HK-2 (cell line): ENCODE measurements around the gene ZBTB11.
"Not testable (repeated sequence)": the region's sequence is repeated elsewhere in the genome, so short reads cannot be mapped to it uniquely, and the experiment has no call there.

Experiments
- DNase-seq: peaks from one replicate; pipeline ENCODE4 v3.0.0-alpha.2; 2018; ENCODE audit not compliant: unreplicated experiment

Gene ZBTB11, protein sequence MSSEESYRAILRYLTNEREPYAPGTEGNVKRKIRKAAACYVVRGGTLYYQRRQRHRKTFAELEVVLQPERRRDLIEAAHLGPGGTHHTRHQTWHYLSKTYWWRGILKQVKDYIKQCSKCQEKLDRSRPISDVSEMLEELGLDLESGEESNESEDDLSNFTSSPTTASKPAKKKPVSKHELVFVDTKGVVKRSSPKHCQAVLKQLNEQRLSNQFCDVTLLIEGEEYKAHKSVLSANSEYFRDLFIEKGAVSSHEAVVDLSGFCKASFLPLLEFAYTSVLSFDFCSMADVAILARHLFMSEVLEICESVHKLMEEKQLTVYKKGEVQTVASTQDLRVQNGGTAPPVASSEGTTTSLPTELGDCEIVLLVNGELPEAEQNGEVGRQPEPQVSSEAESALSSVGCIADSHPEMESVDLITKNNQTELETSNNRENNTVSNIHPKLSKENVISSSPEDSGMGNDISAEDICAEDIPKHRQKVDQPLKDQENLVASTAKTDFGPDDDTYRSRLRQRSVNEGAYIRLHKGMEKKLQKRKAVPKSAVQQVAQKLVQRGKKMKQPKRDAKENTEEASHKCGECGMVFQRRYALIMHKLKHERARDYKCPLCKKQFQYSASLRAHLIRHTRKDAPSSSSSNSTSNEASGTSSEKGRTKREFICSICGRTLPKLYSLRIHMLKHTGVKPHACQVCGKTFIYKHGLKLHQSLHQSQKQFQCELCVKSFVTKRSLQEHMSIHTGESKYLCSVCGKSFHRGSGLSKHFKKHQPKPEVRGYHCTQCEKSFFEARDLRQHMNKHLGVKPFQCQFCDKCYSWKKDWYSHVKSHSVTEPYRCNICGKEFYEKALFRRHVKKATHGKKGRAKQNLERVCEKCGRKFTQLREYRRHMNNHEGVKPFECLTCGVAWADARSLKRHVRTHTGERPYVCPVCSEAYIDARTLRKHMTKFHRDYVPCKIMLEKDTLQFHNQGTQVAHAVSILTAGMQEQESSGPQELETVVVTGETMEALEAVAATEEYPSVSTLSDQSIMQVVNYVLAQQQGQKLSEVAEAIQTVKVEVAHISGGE

DNA sequence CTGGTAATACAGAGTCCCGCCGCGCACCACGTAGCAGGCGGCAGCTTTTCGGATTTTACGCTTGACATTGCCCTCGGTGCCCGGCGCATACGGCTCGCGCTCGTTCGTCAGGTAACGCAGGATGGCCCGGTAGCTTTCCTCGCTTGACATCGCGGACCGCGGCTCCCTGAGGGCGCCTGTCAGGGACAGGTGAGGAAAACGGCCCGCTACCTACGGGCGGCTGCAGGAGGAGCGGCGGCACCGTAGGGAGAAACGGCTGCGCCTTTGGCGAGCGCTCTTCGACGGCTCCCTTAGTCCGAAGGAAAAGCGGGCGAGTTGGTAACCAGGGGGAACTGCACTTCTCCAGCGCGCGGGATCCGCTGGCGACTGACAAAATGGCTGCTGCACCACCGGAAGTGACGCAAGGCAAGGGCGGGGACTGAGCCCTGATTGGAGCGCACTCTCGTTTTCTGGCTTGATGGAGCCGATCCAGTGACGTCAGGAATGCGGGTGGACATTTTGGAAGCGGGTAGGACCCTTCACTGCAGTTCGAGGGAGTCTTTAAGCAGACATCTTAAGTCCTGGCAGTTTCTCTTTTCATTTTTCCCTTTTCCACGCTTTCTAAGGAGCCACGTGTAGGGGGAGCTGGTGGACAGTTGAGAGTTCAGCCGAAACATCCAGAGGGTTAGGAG, at the start of gene ZBTB11:
TSS of gene ZBTB11 (minus strand) at position 368 of the 671 bp plus-strand sequence. CDS start at position 150, 218 bp downstream.
- DNase-seq, result peak; percentile 99

DNA sequence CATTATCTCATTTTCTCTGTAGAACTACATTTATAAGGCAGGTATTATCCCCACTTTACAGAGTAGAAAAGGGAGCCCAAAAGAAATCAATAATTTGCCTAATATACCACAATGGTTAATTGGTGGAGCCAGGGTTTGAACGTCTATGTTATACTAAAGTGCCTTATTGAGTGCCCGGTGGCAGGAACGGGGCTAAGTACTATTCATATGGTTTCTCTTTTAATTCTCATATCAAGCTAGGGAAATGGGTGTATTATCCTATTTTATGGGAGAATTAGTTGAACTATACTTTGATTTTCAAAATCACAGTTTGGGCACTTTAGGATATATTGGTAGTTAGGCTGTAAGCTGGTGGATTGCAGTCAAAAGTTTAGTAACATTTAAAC, 49.0 kb upstream of the ZBTB11 start:
- no peak for DNase-seq

DNA sequence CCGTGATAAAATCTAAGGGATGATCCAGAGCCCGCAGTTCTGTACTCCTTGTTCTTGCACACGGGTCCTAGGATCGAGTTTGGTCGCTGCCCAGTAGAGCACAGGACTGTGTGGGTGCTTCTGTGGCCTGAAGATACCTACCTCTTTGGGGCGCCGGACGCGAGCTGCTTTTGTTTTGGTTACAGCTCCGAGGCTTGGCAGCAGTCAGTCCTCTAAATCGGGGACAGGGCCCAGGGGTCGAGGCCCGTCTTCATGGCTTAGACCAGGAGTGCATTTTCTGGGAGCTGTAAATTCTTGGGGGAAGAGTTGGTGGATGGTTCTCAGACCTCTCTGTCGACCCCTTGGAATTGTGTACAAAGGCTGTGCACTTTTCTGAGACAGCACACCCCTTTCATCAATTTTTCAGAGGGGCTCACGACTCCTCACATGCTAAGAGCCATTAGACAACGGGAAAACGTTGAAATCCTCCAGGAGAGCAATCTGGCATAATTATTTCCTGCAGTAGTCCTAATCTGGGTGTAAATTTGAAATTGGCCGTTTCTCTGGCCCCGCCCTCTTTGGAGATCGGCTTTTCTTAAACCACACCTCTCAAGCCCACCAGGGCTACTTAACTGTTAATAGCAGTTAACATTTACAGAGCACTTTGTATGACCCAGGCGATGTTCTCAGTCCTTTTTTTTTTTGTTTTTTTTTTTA, 48.4 kb upstream of the ZBTB11 start:
- peak; percentile 25 for DNase-seq

DNA sequence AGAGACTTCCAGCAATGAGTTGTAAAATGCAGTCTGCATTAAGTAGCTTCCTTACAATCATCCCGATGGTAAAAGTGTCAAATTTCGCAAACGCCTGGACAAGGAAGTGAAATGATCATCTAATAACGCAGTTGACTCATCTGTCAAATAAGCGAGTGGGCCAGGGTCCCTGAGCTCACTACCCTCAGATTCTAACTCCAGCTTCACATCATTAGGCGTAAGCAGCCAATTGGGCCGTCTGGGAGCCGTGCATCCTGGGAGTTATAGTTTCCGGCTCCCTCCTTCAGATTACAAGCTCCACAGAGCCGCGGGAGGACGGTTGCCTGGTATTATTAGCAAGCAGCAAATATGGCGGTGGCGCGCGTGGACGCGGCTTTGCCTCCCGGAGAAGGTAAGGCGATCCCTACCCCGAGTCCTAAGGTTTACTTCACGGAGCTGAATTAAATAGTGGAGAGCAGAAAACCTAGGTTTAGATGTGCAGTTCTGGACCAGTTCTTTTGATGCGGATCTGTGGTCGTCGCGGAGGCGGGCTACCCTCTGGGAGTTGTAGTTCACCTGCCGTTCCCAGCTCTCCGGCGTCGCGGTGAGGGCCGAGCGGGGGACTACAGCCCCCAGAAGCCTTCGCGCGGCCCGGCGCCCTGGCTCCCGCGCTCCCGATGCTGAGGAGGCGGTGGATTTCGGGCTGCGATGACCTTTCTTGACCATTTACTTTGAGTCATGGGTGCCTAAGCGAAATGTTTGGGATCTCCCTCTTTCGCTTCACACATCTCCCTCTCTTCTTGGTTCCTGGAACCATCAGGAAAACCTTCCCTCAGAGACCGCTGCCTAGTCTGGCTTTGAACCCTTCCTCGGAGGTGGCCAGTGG, 47.6 kb upstream of the ZBTB11 start, which contains the start of gene CEP97:
TSS of gene CEP97 (plus strand) at position 286 of the 865 bp plus-strand sequence. CDS start at position 349, 63 bp downstream.
- DNase-seq, result peak; percentile 92

DNA sequence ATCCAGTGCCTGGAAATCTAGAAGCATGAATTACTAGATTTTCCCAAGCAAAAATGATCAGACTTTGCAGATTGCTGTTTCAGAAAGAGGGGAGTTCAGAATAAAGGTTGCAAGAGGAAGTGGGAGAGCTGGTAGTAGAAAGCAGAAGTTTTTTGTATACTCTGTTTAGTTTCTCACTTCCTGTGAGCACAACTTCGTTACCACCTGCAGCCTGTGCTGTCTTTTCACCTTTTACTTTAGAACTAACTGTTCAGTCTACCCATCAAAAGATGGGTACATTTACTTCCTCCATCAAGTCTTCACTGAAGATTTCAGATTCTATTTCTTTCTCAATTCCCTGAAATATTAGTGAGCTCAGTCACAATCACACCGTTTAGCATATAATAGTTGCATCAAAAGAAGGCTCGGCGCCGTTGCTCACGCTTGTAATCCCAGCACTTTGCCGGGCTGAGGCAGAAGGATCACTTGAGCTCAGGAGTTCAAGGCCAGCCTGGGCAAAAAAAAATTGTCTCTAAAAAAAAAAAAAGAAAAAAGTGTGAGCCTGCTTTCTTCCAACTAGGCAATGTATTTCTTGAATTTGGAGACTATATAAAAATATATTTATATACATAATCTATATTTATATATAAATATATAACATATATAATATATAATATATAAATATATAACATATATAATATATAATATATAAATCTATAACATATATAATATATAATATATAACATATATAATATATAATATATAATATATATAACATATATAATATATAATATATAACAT, 45.7 kb upstream of the ZBTB11 start:
- DNase-seq, result no peak

DNA sequence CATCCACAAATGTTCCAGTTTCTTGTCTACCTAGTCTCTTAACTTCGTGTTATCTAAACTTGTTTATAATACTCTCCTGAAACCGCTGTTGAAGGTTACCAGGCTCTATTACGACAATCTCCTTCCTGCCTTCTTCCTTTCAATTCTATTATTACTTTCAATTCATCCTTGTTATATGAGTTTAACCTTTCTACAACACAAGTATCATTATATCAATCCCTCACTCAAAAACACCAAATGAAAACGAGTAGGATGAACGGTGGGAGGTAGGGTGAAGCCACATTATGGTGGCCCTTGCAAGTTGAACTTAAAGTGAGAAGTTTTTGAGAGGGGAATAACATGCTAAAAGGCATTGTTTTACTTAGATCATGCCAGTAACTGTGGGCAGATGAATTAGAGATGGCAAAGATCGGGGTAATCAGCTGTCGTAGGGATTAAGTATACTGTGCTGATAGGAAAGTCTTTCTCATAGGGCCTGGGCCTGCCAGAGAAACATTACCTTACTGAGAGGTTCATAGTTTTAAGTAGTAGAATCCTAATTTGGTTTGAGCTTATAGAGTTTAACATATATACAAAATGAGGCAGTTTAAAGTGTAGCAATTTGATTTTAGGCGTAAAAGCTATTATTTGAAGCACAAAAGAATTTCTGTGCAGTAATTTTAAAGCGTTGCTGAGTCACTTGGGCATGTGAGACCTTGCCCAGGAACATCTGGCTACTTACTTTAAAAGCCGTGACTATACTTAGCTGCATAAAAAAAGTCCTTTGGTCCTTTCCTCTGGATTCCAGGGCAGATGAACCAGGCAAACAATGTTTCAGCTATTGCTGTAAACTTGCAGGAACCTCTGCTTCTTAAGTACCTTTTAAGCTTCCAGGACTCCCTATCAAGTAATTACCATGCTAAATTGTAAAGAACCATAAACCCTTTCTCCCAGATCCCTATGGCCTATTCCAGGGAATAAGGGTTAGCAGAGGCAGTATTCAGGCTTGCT, 44.2 kb upstream of the ZBTB11 start:
- DNase-seq, result no peak

DNA sequence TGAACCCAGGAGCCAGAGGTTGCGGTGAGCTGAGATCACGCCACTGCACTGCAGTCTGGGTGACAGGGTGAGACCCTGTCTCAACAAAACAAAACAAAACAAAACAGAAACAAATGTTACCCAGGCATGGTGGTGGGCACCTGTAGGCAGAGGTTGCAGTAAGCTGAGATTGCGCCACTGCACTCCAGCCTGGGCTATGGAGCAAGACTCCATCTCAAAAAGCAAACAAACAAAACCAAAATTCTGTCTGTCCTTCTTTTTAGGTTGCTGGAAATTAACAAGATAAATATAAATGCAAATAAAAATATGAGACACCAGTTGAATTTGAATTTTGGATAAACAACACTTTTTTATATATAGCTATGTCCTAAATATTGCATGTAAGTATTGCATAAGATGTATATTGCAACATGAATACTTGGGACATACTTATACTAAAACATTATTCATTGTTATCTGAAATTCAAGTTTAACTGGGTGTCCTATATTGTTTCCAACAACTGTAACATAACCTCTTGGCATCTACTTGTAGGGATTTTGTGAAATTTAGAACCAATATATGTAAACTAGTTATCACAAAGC, 42.8 kb upstream of the ZBTB11 start:
- DNase-seq, result no peak

DNA sequence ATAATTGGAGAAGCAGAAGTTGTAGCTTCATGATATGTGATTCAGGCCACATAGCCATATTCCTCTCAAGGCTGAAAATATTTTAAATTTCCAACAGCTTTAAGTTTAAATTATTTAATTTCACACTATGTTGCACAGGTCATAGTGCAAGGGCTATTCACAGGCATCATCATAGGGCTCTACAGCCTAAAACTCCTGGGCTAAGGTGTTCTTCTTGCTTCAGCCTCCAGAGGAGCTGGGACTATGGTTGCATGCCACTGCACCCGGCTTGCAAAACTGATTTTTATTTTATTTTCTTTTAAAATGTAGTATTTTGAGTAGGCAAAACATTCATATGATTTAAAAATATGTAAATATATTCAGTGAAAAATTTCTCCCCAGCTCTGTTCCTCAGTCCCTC, 41.5 kb upstream of the ZBTB11 start:
- DNase-seq, result no peak

DNA sequence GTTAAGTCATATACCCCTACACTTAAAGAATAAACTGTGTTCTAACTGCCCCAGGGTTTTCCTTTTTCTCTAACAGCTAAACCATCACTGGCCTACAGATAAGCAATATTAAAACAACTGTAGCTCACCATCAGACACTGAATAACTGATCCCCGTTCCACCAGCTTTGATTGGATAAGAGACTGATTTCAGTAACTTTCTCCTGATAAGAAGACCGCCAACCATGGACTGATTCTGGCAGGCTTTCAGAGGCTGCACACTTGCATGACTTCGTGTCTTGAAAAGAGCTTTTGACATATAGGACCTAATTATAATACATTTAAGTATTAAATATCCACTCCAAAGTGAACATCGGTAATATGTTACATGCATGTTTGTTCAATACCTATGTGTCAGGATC, 32.2 kb upstream of the ZBTB11 start:
- no peak for DNase-seq

DNA sequence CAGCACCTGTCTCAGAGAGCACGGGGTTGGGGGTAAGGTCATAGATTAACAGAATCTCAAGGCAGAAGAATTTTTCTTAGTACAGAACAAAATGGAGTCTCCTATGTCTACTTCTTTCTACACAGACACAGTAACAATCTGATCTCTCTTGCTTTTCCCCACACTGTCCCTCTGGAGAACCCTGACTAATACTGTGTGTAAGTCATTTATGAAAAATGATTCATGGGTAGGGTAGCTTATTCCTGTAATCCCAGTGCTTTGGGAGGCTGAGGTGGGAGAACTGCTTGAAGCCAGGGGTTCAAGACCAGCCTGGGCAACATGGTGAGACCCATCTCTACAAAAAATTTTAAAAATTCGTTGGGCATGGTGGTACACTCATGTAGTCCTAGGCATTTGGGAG, 27.7 kb upstream of the ZBTB11 start:
- not testable (repeated sequence) for DNase-seq

DNA sequence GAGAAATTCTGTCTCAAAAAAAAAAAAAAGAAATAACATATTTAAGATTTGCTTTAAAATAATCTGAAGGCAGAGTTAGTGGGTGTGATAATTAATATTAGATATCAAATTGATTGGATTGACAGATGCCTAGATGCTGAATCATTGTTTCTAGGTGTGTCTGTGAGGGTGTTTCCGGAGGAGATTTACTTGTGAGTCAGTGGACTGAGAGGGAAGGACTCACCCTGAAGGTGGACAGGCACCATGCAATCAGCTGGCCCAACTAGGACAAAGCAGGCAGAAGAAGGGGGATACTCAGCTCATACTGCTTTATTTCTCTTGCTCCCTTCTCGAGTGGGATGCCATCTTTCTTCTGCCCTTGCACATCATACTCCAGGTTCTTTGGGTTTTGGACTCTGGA, 26.2 kb upstream of the ZBTB11 start:
- DNase-seq, result no peak

DNA sequence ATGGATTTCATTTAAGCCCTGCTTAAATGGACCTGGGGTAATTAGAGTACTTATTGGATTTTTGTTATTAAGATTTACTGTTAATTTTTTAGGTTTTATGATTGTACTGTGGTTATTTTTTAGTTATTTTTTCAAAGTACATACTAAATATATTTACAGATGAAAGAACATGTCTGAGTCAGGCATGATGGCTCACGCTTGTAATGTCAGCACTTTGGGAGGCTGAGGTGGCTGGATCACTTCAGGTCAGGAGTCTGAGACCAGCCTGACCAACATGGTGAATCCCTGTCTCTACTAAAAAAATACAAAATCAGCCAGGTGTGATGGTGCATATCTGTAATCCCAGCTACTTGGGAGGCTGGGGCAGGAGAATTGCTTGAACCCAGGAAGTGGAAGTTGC, 25.8 kb upstream of the ZBTB11 start:
- DNase-seq, result no peak

DNA sequence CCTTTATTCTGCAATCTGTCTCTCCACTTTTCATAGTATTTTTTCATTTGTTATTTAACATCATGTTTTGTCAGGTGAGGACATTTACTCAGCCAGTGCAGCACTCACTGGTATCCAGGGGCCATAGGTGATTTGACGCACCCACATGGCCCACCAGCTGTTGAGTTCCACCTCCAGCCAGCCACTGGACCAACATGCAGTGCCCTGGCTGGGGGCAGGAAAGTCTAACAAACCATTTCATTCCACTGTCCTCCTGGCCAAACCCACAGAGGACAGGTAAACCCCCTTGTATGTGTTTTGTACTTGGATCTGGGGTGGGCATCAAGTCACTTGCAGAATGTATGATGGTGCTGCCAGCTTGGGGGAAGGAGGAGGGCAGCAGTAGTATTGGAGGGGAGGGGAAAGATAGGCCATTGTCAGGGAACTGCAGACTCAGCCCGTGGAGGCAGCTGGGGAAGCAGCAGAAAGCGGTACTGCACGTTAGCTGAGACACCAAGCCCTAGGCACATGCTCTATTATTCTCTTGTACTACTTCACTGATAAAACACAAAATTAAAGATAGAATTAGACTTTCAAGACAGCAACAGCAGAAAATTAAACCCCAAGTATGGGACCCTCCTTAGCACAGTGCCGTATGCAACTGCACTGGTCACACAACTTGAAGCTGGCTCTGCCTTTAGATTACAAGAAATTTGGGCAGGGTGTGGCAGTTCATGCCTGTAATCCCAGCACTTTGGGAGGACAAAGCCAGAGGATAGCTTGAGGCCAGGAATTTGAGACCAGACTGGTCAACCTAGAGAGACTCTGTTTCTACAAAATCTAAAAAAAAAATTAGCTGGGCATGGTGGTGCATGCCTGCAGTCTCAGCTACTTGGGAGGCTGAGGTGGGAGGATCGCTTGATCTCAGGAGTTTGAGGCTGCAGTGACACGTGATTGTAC, 25.0 kb upstream of the ZBTB11 start:
- no peak for DNase-seq

DNA sequence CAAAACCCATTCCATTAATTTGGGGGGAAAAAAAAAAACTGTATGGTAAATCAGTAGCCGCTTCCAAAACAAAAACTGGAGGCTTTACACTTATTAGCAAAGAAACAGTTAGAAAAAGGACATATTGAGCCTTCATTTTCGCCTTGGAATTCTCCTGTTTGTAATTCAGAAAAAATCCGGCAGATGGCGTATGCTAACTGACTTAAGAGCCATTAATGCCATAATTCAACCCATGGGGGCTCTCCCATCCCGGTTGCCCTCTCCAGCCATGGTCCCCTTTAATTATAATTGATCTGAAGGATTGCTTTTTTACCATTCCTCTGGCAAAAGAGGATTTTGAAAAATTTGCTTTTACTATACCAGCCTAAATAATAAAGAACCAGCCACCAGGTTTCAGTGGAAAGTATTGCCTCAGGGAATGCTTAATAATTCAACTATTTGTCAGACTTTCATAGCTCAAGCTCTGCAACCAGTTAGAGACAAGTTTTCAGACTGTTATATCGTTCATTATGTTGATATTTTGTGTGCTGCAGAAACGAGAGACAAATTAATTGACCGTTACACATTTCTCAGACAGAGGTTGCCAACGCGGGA, 18.9 kb upstream of the ZBTB11 start:
- DNase-seq, result no peak

DNA sequence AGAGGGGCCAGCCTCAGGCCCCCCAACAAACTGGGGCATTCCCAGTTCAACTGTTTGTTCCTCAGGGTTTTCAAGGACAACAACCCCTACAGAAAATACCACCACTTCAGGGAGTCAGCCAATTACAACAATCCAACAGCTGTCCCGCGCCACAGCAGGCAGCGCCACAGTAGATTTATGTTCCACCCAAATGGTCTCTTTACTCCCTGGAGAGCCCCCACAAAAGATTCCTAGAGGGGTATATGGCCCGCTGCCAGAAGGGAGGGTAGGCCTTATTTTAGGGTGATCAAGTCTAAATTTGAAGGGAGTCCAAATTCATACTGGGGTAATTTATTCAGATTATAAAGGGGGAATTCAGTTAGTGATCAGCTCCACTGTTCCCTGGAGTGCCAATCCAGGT, 17.9 kb upstream of the ZBTB11 start:
- DNase-seq, result not testable (repeated sequence)

DNA sequence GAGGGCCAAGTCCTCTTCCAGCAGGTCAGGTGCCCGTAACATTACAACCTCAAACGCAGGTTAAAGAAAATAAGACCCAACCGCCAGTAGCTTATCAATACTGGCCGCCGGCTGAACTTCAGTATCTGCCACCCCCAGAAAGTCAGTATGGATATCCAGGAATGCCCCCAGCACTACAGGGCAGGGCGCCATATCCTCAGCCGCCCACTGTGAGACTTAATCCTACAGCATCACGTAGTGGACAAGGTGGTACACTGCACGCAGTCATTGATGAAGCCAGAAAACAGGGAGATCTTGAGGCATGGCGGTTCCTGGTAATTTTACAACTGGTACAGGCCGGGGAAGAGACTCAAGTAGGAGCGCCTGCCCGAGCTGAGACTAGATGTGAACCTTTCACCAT, 16.6 kb upstream of the ZBTB11 start:
- not testable (repeated sequence) for DNase-seq
